Measurements from ENCODE around the gene PNRC2. TPM values are rescaled to one million over a fixed set of nuclear protein-coding genes. Genes with fewer than 3 reads are reported as not detected.

Gene PNRC2
- total and polyA plus RNA-seq, 2 of the 13 experiments (the other 11 are each of a cell fraction or from before 2014, with no cell fraction given): 74.9 to 97.5 TPM

DNA sequence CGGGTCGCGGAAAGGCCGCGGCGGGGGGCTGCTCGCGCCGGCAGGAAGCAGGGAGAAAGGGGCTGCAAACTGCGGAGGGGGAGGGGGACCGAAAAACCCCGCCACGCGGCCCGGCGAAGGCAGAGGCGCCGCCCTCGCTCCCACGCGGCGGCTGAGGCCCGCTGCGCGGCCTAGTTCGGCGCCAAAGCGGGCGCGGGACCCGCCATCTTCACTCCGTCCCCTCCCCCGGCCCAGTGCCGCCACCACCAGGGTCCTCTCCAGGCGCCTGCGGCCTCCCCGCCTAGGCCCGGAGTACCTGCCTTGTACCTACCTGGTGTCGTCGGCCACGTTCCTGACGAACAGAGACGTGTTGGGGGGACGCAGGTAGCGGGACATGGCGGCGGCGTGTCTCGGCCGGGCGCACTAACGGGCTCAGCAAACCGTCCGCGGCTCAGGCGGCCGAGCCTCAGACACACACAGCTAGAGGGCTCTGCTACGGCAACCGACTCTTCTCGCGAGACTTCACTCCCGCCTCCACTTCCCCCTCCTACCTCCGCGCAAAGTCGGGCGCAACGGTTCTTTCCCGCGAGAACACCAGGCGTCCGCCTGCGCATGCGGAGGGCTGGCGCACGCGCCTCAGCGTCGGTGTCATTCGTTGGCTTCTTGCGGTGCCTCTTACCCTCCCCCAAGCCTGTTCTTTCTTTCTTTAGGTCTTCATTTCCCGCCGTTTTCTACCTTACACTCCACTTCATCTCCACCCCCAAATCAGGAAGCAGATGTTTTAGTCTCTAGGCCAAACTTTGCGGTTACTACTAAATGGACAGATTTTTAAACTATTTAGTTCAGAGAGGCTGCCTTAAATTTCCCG, 20.5 kb downstream of the PNRC2 start, which contains the start of gene SRSF10 (continued):
- TF ChIP-seq IRF1 (CRISPR knock-in tag; IDR thresholded peaks at IDR 0.05; ENCODE audit: low read depth): 0 out of 2 replicates have a peak, but pooled peaks have one; percentile 42
- no peak for TF ChIP-seq HMG20B (CRISPR knock-in tag; conservative IDR thresholded peaks at IDR 0.05)
- peak; percentile 81 for TF ChIP-seq ZNF407 (CRISPR knock-in tag; IDR thresholded peaks at IDR 0.05; ENCODE audit: not compliant biosample characterization)
- 0 out of 2 replicates have a peak, but pooled peaks have one; percentile 68 for TF ChIP-seq ZIK1 (CRISPR knock-in tag; IDR thresholded peaks at IDR 0.05; ENCODE audit: borderline replicate concordance, low read depth)
- TF ChIP-seq ZBTB39 (CRISPR knock-in tag; IDR thresholded peaks at IDR 0.05): no peak
- TF ChIP-seq SP140L (CRISPR knock-in tag; IDR thresholded peaks at IDR 0.05; ENCODE audit: borderline replicate concordance): no peak
- peak; percentile 37; the same call in 1 of the 2 replicates for TF ChIP-seq HCFC1 (IDR thresholded peaks at IDR 0.05; ENCODE audit: low read depth, low read length)
- TF ChIP-seq ZNF256 (CRISPR knock-in tag; conservative IDR thresholded peaks at IDR 0.05): 0 out of 2 replicates have a peak, but pooled peaks have one; percentile 27
- TF ChIP-seq ZNF616 (CRISPR knock-in tag; IDR thresholded peaks at IDR 0.05; ENCODE audit: low read depth): peak; percentile 59; the same call in 1 of the 2 replicates
- TF ChIP-seq ZNF780A (CRISPR knock-in tag; IDR thresholded peaks at IDR 0.05): no peak
- TF ChIP-seq ZNF775 (CRISPR knock-in tag; IDR thresholded peaks at IDR 0.05; ENCODE audit: borderline replicate concordance): no peak
- no peak for TF ChIP-seq TP53 (CRISPR knock-in tag; conservative IDR thresholded peaks at IDR 0.05)
- no peak for TF ChIP-seq ATF7 (IDR thresholded peaks at IDR 0.05)
- TF ChIP-seq ATF7 (CRISPR knock-in tag; IDR thresholded peaks at IDR 0.05): 0 out of 2 replicates have a peak, but pooled peaks have one; percentile 72
- no peak for TF ChIP-seq ZNF234 (CRISPR knock-in tag; conservative IDR thresholded peaks at IDR 0.05)
- peak; percentile 67 for TF ChIP-seq ARID2 (CRISPR knock-in tag; IDR thresholded peaks at IDR 0.05; ENCODE audit: borderline replicate concordance)
- TF ChIP-seq POLR2AphosphoS5 (IDR thresholded peaks at IDR 0.05; ENCODE audit: low read depth, low read length): peak; percentile 91
